WTC11 (cell line): ENCODE results near the gene SRP14. TPM values are rescaled to one million over a fixed set of nuclear protein-coding genes. Genes with fewer than 3 reads are reported as not detected.
A peak's percentile ranks its signal among the peaks of the same experiment; 100 is the strongest.

Experiments used
- ATAC-seq: fragments of 200-7000 bp; cut with Tn5 transposase; 2 replicates; pipeline ENCODE4 v1.10.0; 2021; ENCODE audit warnings: mild to moderate bottlenecking, moderate library complexity
- CTCF ChIA-PET: fragments of 300-600 bp; sonication (Branson Sonifier 250); formaldehyde crosslinking; loops from one replicate; lab custom pipeline; 2021; ENCODE audit warnings: antibody characterized with exemption; lab: Charles Lee
- POLR2A ChIA-PET: fragments of 350-600 bp; sonication (Branson Sonifier 250); formaldehyde crosslinking; loops from one replicate; lab custom pipeline; 2021; ENCODE audit warnings: antibody characterized with exemption; lab: Charles Lee
- DNase-seq: peaks from one replicate; pipeline ENCODE4 v3.0.0; 2021; ENCODE audit warnings: low spot score
- H3K27ac Mint-ChIP-seq: 2 replicates; pipeline ENCODE4 v1.8.0; 2021; ENCODE audit warnings: mixed read lengths
- H3K27me3 Mint-ChIP-seq: 2 replicates; pipeline ENCODE4 v1.8.0; 2021; ENCODE audit warnings: low read depth, mild to moderate bottlenecking, moderate library complexity, mixed read lengths
- H3K36me3 Mint-ChIP-seq: 2 replicates; pipeline ENCODE4 v1.8.0; 2021; ENCODE audit warnings: mixed read lengths
- H3K4me1 Mint-ChIP-seq: 2 replicates; pipeline ENCODE4 v1.8.0; 2022; ENCODE audit warnings: mixed read lengths
- H3K4me3 Mint-ChIP-seq: 2 replicates; pipeline ENCODE4 v1.8.0; 2021; ENCODE audit warnings: mild to moderate bottlenecking, moderate library complexity, mixed read lengths
- H3K9me3 Mint-ChIP-seq: 2 replicates; pipeline ENCODE4 v1.8.0; 2021; ENCODE audit warnings: mixed read lengths
- AFF4 ChIP-seq: sonication (generic); formaldehyde crosslinking; IDR thresholded peaks from 2 replicates; pipeline ENCODE4 v1.8.1; 2023; ENCODE audit warnings: mild to moderate bottlenecking, missing genetic modification reagents, borderline replicate concordance
- ATF1 ChIP-seq: sonication (generic); formaldehyde crosslinking; IDR thresholded peaks from 2 replicates; pipeline ENCODE4 v1.8.1; 2023; ENCODE audit warnings: mild to moderate bottlenecking, moderate library complexity, missing genetic modification reagents
- ATF6 ChIP-seq: sonication (generic); formaldehyde crosslinking; IDR thresholded peaks from 2 replicates; pipeline ENCODE4 v1.8.1; 2023; ENCODE audit warnings: mild to moderate bottlenecking, missing genetic modification reagents
- CTCF ChIP-seq: fragments of 200-600 bp; IDR thresholded peaks from 2 replicates; pipeline ENCODE4 v1.8.0; 2022; ENCODE audit warnings: antibody characterized with exemption
- ELF4 ChIP-seq: sonication (generic); formaldehyde crosslinking; IDR thresholded peaks from 2 replicates; pipeline ENCODE4 v1.8.1; 2022; ENCODE audit warnings: low read depth, mild to moderate bottlenecking, moderate library complexity, missing genetic modification reagents
- IRF1 ChIP-seq: sonication (generic); formaldehyde crosslinking; IDR thresholded peaks from 2 replicates; pipeline ENCODE4 v1.8.0; 2023; ENCODE audit warnings: missing genetic modification reagents
- OVOL2 ChIP-seq: fragments of 250-450 bp; sonication (Bioruptor Pico); IDR thresholded peaks from 2 replicates; pipeline ENCODE4 v1.9.0; 2021; ENCODE audit warnings: mild to moderate bottlenecking, borderline replicate concordance
- PRRX2 ChIP-seq: fragments of 250-450 bp; sonication (Bioruptor Pico); IDR thresholded peaks from 2 replicates; pipeline ENCODE4 v1.8.0; 2021; ENCODE audit warnings: mild to moderate bottlenecking
- TEAD1 ChIP-seq: sonication (generic); formaldehyde crosslinking; IDR thresholded peaks from 2 replicates; pipeline ENCODE4 v1.8.0; 2022; ENCODE audit warnings: mild to moderate bottlenecking, missing genetic modification reagents
- ZBTB43 ChIP-seq: sonication (generic); formaldehyde crosslinking; IDR thresholded peaks from 2 replicates; pipeline ENCODE4 v1.8.1; 2023; ENCODE audit warnings: mild to moderate bottlenecking, missing genetic modification reagents
- ZNF138 ChIP-seq: sonication (generic); formaldehyde crosslinking; conservative IDR thresholded peaks from 2 replicates; pipeline ENCODE4 v1.8.1; 2022; ENCODE audit warnings: mild to moderate bottlenecking, moderate library complexity, missing genetic modification reagents
- ZNF396 ChIP-seq: fragments of 250-450 bp; sonication (Bioruptor Pico); IDR thresholded peaks from 2 replicates; pipeline ENCODE4 v1.8.0; 2021; ENCODE audit warnings: mild to moderate bottlenecking, moderate library complexity, borderline replicate concordance
- ZNF425 ChIP-seq: fragments of 250-450 bp; sonication (Bioruptor Pico); conservative IDR thresholded peaks from 2 replicates; pipeline ENCODE4 v1.9.0; 2021; ENCODE audit warnings: mild to moderate bottlenecking
- total RNA-seq: library from RNA; stranded (reverse); gene quantifications from 3 replicates; pipeline ENCODE4 v1.2.3, GENCODE V29; 2021

SRP14 gene
- total RNA-seq, 1 experiment from 2014 or later, result 190 TPM

- H3K4me3 Mint-ChIP-seq, result no peak overlapping the region
- H3K9me3 Mint-ChIP-seq, result peaks cover 8% of the 10 kb centered on the region; the same call in 1 of the 2 replicates
- peaks cover 5% of the 10 kb centered on the region; the same call in 1 of the 2 replicates for H3K36me3 Mint-ChIP-seq
- CTCF ChIA-PET, result interaction anchor here (0.9 to 3.6 kb wide), 10 partner anchors 10 to 210 kb away, joined by 3 to 20 read pairs (median 4); no protein-coding TSS in a partner anchor
- DNase-seq (peak; percentile 56), ATAC-seq (peak; percentile 68)
- H3K27me3 Mint-ChIP-seq, result peaks cover 4% of the 10 kb centered on the region; the same call in 1 of the 2 replicates
- POLR2A ChIA-PET, result interaction anchor here (1.1 to 1.7 kb wide), 3 partner anchors 22 to 40 kb away, joined by 3 to 4 read pairs (median 3); partner anchors contain the start of gene BMF
- peaks cover 33% of the 10 kb centered on the region for H3K4me1 Mint-ChIP-seq
- H3K27ac Mint-ChIP-seq, result peak overlapping the region; percentile 11; the same call in 1 of the 2 replicates
- no peak for TF ChIP-seq IRF1 (CRISPR knock-in tag)
- TF ChIP-seq CTCF, result no peak
- TF ChIP-seq ZBTB43 (CRISPR knock-in tag), result 0 out of 2 replicates have a peak, but pooled peaks have one; percentile 56
- no peak for TF ChIP-seq ZNF138 (CRISPR knock-in tag)
- TF ChIP-seq, all 79 proteins: peak for 1
Measured at GRCh38 chr15:40069178-40070165, 30.5 kb upstream of the SRP14 start.

- Mint-ChIP-seq H3K4me1 (peaks cover 38% of the 10 kb centered on the region), H3K4me3 (no peak overlapping the region), H3K27me3 (no peaks in the 10 kb centered on the region), H3K27ac (no peak overlapping the region), H3K36me3 (no peaks in the 10 kb centered on the region), H3K9me3 (no peaks in the 10 kb centered on the region)
- TF ChIP-seq OVOL2 (CRISPR knock-in tag), result no peak
- no peak for DNase-seq
- POLR2A ChIA-PET, result no interaction called here
- CTCF ChIA-PET, result interaction anchor here (0.6 to 3.6 kb wide), 4 partner anchors 19 to 207 kb away, joined by 3 to 20 read pairs (median 4); no protein-coding TSS in a partner anchor
- ATAC-seq, result no peak
Measured at GRCh38 chr15:40067921-40068624, 29.1 kb upstream of the SRP14 start.

- Mint-ChIP-seq H3K27ac (no peak overlapping the region), H3K4me3 (no peak overlapping the region), H3K4me1 (peaks cover 32% of the 10 kb centered on the region), H3K36me3 (no peaks in the 10 kb centered on the region), H3K9me3 (no peaks in the 10 kb centered on the region)
- no peak for ATAC-seq
- POLR2A ChIA-PET, result interaction anchor here (0.7 kb wide), 1 partner anchor 15 kb away, joined by 3 read pairs; no protein-coding TSS in a partner anchor
- TF ChIP-seq ZNF396 (CRISPR knock-in tag), result no peak
- TF ChIP-seq TEAD1 (CRISPR knock-in tag), result no peak
- TF ChIP-seq ELF4 (CRISPR knock-in tag), result no peak
- TF ChIP-seq ATF1 (CRISPR knock-in tag), result no peak
- no peak for TF ChIP-seq AFF4 (CRISPR knock-in tag)
- no peak for TF ChIP-seq PRRX2
- TF ChIP-seq ZNF425 (CRISPR knock-in tag), result no peak
- no peak for TF ChIP-seq IRF1 (CRISPR knock-in tag)
- TF ChIP-seq ATF6 (CRISPR knock-in tag), result no peak
- TF ChIP-seq, all 79 proteins: peak for 0
- no peak for DNase-seq
- CTCF ChIA-PET, result interaction anchor here (1.0 to 2.0 kb wide), 4 partner anchors 14 to 208 kb away, joined by 4 to 5 read pairs (median 4); no protein-coding TSS in a partner anchor
- H3K27me3 Mint-ChIP-seq, result no peaks in the 10 kb centered on the region
Measured at GRCh38 chr15:40066589-40066988, 27.6 kb upstream of the SRP14 start.
